GM12874 (cell line): ENCODE measurements around the gene ATRNL1.

Source experiments
- CTCF ChIP-seq: IDR thresholded peaks from 2 replicates; pipeline ENCODE4 v1.5.1; 2011; ENCODE audit warnings: low read depth, mild to moderate bottlenecking, control low read depth, low read length, moderate library complexity; ENCODE audit not compliant: insufficient read depth

ATRNL1 gene

GRCh38 chr10:115936926-115937767, 844.0 kb downstream of the ATRNL1 start:
- no peak for TF ChIP-seq CTCF

DNA sequence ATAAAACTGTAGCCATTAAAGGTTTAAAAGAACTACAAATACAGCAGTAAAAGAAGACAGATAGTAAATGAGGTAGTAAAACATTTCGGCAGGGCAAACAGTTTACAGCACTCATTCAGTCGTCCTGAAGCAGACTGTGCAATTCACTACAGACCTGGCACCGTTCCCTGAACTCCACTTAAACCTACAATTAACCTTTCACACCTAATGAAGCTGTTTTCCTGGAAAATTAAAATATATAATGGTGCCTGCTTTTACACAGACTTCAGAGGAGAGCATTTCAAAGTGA, 844.5 kb downstream of the ATRNL1 start:
- no peak for TF ChIP-seq CTCF

DNA sequence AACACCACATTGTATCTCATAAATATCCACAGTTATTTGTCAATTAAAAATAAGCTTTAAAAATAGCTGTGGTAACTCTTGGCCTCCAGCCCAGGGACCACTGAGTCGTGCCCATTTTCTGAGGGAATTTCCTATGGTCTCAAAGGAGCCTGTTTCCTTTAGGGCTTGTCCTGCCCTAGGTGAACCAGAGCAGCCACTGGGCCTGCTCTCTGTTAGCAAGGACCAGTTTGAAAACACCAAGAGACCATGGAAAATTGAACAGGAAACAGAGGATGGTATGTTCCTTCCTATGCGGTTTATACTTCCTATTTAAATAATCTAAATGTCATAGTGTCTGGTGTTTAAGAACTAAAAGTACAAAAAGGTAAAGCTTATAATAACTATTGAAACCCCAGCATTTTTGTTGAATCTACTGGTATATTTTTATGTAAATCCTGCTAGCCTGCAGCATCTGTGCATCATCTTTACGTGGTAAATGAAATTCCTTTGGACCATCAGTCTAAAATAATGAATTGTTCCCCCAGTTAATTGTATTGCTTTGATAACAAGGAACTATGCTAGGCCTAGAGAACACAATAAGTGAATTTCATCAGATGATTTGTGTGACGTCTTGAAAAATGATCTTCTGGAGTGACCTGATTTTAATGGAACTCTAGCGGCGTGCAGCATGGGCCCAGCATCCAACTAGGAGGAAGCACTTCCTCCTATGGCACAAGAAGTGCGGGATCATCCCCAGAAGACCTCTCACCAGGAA, 846.1 kb downstream of the ATRNL1 start:
- no peak for TF ChIP-seq CTCF

- no peak for TF ChIP-seq CTCF
These were observed 848.2 kb downstream of the ATRNL1 start for GRCh38 chr10:115941361-115941771.

DNA sequence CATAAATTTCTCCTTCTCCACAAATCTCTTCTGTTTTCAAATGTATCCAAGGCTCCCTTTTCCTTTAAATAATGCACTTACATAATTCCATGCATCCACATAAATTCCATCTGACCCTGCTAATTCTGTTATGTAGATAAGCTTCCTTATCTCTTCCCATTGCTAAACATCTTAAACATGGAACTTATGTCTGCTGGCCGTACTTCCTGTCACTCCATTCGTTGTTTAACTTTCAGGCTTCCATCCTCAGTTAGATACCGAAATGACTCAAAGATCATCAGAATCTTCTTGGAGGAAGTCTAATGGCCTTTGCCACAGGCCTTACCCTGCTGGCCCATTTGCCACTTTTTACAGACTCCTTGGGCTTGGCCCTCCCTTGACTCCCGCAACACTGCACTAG, 848.9 kb downstream of the ATRNL1 start:
- no peak for TF ChIP-seq CTCF

DNA sequence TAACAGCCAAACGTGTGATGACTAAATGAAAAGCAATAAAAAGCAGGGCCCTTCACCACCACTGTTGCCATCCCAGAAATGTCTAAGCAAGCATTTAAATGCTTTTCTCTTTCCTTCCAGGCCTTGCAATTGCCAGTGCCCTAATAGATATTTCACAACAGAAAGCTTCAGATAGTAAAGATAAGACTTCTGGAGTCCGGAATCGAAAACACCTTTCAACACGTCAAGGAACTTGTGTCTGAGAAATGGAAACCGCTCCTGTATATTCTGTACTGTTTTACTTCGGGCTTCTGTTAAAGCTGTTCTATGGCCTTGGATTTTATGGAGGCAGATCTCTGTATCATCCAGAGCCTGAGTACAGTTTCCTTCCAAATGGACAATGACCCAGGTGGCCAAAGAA, 851.4 kb downstream of the ATRNL1 start:
- TF ChIP-seq CTCF = no peak

DNA sequence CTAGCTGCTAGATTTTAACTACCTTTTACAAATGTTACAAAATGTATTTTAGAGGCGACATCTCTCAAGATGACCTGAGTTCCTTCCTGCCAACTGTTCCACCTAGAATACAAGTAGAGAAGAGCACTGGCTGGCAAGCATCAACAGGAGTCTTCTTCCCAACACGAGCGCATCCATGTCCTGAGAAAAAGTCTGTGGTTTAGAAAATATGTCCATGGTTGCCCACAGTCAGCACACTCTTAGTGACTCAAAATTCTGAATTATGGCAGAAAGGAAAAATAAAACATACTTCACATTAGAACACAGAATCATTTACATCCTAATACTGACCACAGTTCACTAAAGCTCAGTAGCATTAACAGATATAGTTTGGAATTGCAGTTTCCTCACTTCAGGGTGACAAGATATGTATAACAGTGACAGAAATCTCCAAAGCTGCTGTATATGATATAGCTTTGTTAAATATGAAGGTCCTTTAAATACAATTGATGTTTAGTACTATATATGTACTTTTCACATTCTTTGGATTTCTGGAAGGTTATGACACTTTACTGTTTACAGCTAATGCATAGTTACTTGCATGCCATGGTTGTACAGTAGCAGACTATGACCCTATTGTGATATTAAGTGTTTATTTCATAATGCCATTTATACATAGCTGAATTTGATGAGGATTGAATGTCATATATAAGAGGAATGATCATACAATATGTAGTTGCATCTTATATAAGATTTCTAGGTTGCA, 852.7 kb downstream of the ATRNL1 start:
- no peak for TF ChIP-seq CTCF
